Aorta (tissue), 5 donors: ENCODE results near the gene ZNF225. TPM values are rescaled to one million over a fixed set of nuclear protein-coding genes. Genes with fewer than 3 reads are reported as not detected.
A peak's percentile ranks its signal among the peaks of the same experiment; 100 is the strongest.

Experiments
- ATAC-seq: fragments of 200-7000 bp; cut with Tn5 transposase; one replicate; pipeline ENCODE4 v1.9.1; 2022; ENCODE audit warnings: moderate library complexity; ENCODE audit not compliant: low FRiP score
- DNase-seq, 2 donors: peaks; one replicate each; pipeline ENCODE4 v3.0.0-alpha.2; 2020
- H3K27ac ChIP-seq, 2 donors: one replicate each; pipeline ENCODE4 v1.5.1; 2013; ENCODE audit warnings: low read length in 2 of 2, mild to moderate bottlenecking in 2 of 2, moderate library complexity in 2 of 2, control low read depth in 1 of 2, inconsistent platforms in 1 of 2, low read depth in 1 of 2
- H3K27me3 ChIP-seq, 2 donors: one replicate each; pipeline ENCODE4 v1.6.1; 2013; ENCODE audit warnings: control low read depth in 1 of 2, low read length in 1 of 2, mild to moderate bottlenecking in 1 of 2, moderate library complexity in 1 of 2; ENCODE audit not compliant: insufficient read depth in 2 of 2, control insufficient read depth in 1 of 2
- H3K36me3 ChIP-seq, 2 donors: one replicate each; pipeline ENCODE4 v1.6.1; 2013; ENCODE audit warnings: control low read depth in 1 of 2, low read length in 1 of 2, mild to moderate bottlenecking in 1 of 2; ENCODE audit not compliant: insufficient read depth in 2 of 2, control insufficient read depth in 1 of 2
- H3K4me1 ChIP-seq, 2 donors: one replicate each; pipeline ENCODE4 v1.6.1; 2013; ENCODE audit warnings: low read length in 2 of 2, control low read depth in 1 of 2, mild to moderate bottlenecking in 1 of 2, moderate library complexity in 1 of 2; ENCODE audit not compliant: insufficient read depth in 2 of 2, control insufficient read depth in 1 of 2
- H3K4me3 ChIP-seq, 2 donors: one replicate each; pipeline ENCODE4 v1.5.1; 2013; ENCODE audit warnings: low read length in 2 of 2, control low read depth in 1 of 2, mild to moderate bottlenecking in 1 of 2
- H3K9me3 ChIP-seq: one replicate; pipeline ENCODE4 v1.6.1; 2013; ENCODE audit warnings: mild to moderate bottlenecking, low read length; ENCODE audit not compliant: control insufficient read depth
- WGBS, 2 donors: extraction: QIAGEN DNeasy Blood & Tissue Kit; methylation state at CpG; one replicate each; pipeline ENCODE4 v1.1.7; 2013; 5-methylcytosine and 5-hydroxymethylcytosine counted together
- intact Hi-C, 2 donors: fragments of 100-400 bp; cut with DNase I; formaldehyde crosslinking; loops; one replicate each; pipeline versions ENCODE4 v1.14.2 to v1.15.0; 2022
- long read RNA-seq, 2 donors: library from polyadenylated mRNA; unstranded; transcript quantifications; one replicate each; pipeline ENCODE4 v2.0.0, GENCODE V29; 2020 to 2021
- polyA plus RNA-seq, 2 donors: library from polyadenylated mRNA; stranded (reverse); fragments of 200-250 nt; gene quantifications; one replicate each; pipeline ENCODE4 v1.2.3, GENCODE V29; 2013
- total RNA-seq, 2 donors: library from RNA; stranded (reverse); fragmentation: NEBNext Ultra II Directional; extraction: Animal tissue kit (Norgen Biotek cat#: 25700); gene quantifications; one replicate each; pipeline ENCODE4 v1.2.1, GENCODE V29; 2021
- donor health status: healthy with polysubstance abuse.
- donor health status: Bipolar disorder and iron deficiency.
- donor health status: DM: no; HTN: no; CAD: no.
- donor health status: DM: no; HTN: no; CAD: no.
- donor health status: DM: yes; HTN: yes; CAD: no.

Gene ZNF225
- total RNA-seq (1 to 10 TPM; 4.5 to 8.8 TPM), polyA plus RNA-seq (1 to 10 TPM in 1 of 2 donors, under 1 TPM in 1; 0.50 to 2.6 TPM)
- long read RNA-seq, donor 1, full-length matches to known transcripts: 2 of 5 reads
- long read RNA-seq, donor 1, partial matches to known transcripts: 0 of 5 reads
- long read RNA-seq, donor 1, other reads (novel, unspliced or antisense): 3 of 5 reads
- long read RNA-seq, donor 2, full-length matches to known transcripts: 2 of 3 reads
- long read RNA-seq, donor 2, partial matches to known transcripts: 0 of 3 reads
- long read RNA-seq, donor 2, other reads (novel, unspliced or antisense): 1 of 3 reads

DNA sequence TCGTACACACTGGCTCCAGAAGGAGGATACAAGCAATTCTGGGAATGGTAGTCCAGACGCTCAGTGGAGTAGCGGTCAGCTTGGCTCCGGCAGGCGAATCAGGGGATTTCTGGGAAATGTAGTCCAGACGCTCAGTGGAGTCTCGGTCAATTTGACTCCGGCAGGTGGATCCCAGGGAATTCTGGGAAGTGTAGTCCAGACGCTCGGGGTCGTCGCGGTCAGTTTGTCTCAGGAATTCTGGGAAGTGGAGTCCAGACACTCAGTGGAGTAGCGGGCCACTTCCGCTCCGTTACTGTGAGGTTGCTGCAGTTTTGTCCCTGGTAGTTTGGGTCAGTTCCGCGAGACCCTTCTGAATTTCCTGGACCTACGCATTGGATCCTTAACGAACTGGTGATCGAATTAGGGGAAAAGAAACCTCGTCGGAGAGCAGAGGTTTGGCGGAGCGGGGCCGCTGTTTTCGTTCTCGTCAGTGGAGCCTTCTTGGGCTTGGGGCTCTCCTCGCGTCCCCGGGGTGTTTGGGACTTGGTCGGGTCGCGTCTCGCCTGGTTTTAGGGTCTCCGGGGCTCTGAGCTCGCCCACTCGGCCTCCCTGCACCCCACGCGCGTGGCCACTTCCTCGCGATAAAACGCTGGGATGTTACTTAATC, at the start of gene ZNF225:
Gene ZNF225 (plus strand): TSS at position 262 of the 646 bp plus-strand sequence. CDS start 2,429 bp downstream, outside the sequence.
- Histone ChIP-seq H3K36me3 (peaks cover 0 to 3% of the 10 kb centered on the region in 2 donors), H3K4me1 (no peaks in the 10 kb centered on the region), H3K27ac (peak within 1 kb of the TSS in 1 of 2 donors; percentile 88), H3K27me3 (no peaks in the 10 kb centered on the region), H3K4me3 (peak within 1 kb of the TSS; percentile 84 to 97), H3K9me3 (peaks cover 2% of the 10 kb centered on the region)
- peak; percentile 95 to 97 for DNase-seq
- intact Hi-C loops: loop anchor here (2.0 to 10.0 kb wide), 4 partner anchors 18 to 111 kb away; partner anchors contain the start of genes ZNF226 (in 2 of the 2), ZNF224 (in 1 of the 2) and ZNF230 (in 1 of the 2)
- 0% methylated on average over 44 of the region's 44 CpGs for WGBS, 2 donors
- peak; percentile 99 for ATAC-seq

DNA sequence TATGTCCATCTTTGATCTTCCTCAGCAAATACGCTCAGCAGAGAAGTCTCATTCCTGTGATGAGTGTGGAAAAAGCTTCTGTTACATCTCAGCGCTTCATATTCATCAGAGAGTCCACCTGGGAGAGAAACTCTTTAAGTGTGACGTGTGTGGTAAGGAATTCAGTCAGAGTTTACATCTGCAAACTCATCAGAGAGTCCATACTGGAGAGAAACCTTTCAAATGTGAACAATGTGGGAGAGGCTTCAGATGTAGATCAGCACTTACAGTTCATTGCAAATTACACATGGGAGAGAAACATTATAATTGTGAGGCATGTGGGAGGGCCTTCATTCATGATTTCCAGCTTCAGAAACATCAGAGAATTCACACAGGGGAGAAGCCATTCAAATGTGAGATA, 46.9 kb upstream of the ZNF225 start:
- Histone ChIP-seq H3K36me3 (peaks cover 23 to 25% of the 10 kb centered on the region in 2 donors), H3K27ac (no peak overlapping the region), H3K9me3 (peaks cover 26% of the 10 kb centered on the region), H3K4me1 (no peaks in the 10 kb centered on the region), H3K27me3 (no peaks in the 10 kb centered on the region), H3K4me3 (no peak overlapping the region)
- intact Hi-C loops: no loop called here
- DNase-seq (no peak), ATAC-seq (no peak)
- WGBS, 2 donors: 75 to 82% methylated on average over 3 of the region's 3 CpGs

DNA sequence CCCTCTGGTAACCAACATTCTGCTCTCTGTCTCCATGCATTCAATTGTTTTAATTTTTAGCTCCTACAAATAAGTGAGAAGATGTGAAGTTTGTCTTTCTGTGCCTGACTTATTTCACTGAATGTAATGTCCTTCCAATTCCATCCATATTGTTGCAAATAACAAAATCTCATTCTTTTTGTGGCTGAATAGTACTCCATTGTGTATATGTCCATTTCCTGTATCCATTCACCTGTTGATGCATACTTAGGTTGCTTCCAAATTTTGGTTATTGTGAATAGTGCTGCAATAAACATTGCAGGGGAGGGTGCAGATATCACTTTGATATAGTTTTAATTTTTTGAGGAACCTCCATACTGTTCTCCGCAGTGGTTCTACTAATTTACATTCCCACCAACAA, 43.8 kb upstream of the ZNF225 start:
- intact Hi-C loops: no loop called here
- WGBS, 2 donors: 91 to 96% methylated on average over 1 of the region's 1 CpG
- Histone ChIP-seq H3K4me3 (no peak overlapping the region), H3K9me3 (peaks cover 19% of the 10 kb centered on the region), H3K27ac (no peak overlapping the region), H3K36me3 (peaks cover 11 to 16% of the 10 kb centered on the region in 2 donors), H3K27me3 (no peaks in the 10 kb centered on the region), H3K4me1 (peaks cover 0 to 5% of the 10 kb centered on the region in 2 donors)
- no peak for DNase-seq
- no peak for ATAC-seq

DNA sequence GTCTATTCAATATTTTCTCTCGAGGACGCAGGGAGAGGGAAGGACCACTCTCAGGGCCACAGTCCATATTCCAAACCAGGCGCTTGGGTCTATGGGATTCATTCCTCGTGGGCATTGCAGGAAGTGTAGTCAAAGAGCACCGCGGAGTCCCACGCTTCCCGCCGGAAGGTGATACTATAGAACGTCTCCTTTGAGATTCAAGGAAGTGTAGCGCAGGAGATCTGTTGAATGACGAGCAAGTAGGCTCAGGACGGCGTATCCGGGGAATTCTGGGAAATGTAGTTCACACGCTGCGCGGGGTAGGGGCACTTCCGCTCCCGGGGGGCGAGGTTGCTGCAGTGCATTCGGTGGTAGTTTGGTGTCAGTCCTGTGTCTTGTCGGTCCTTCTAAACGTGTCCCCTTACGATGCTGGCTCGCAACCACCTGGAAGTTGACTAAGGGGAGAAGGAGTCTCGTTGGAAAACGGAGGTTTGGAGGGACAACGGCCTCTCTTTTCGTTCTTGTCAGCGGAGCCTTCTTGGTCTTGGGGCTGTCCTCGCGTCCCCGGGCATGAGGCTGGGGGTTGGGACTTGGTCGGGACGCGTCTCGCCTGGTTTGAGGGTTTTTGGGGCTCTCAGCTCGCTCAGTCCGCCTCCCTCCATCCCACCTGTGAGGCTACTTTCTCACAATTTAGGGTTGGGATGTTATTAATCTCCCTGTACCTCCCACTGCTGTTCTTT, 41.2 kb upstream of the ZNF225 start, which contains the start of gene ZNF284:
Gene ZNF284 (plus strand): TSS at position 336 of the 719 bp plus-strand sequence. CDS start 4,231 bp downstream, outside the sequence.
- ATAC-seq (peak; percentile 98), DNase-seq (peak; percentile 92 to 93)
- Histone ChIP-seq H3K9me3 (peaks cover 4% of the 10 kb centered on the region), H3K4me3 (peak within 1 kb of the TSS; percentile 42 to 95), H3K4me1 (peaks cover 0 to 5% of the 10 kb centered on the region in 2 donors), H3K27ac (peak within 1 kb of the TSS in 1 of 2 donors; percentile 56), H3K36me3 (peaks cover under 1 to 2% of the 10 kb centered on the region in 2 donors), H3K27me3 (no peaks in the 10 kb centered on the region)
- intact Hi-C loops: no loop called here
- WGBS, 2 donors: 0 to 1% methylated on average over 39 to 40 of the region's 40 CpGs

DNA sequence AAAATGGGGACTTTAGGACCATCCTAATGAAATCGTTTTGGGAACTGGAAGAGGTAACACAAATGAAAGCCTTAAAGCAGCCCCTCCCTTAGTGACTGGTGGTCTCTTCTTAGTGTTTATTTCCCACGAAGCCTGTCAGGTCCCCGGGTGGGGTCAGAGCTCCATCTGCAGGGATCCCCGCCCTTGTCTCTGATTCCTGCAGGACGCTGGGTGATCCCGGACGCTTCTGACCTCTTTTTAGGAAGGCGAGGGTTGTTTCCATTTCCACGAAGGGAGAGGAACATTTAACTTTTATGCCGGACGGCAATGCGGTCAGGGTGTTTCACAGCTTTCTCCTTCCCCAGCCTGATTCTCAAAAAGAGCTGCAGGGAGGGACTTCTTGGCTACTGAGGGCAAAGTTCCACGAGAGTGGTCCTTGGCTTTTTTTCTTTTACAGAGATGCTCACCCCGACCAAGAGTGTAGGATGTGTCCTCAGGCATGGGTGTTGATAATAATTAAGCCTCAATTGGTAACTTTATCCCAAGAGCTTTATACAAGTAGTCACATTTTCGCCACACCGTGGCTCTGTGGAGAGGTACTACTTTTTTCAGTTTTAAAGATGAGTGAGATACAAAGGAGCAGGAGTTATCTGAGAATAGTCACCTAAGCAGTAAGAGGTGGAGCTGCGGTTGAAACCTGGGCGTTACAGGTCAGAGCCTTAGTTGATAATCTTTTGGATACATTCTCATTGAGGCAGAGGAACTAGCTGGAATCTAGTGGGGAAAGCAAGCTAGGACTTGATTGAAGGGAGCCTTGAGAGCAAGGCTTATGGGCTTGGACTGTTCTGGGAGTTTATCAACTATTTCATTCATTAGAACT, 40.4 kb upstream of the ZNF225 start:
- DNase-seq (no peak), ATAC-seq (no peak)
- H3K27me3 ChIP-seq: no peaks in the 10 kb centered on the region
- peaks cover 0 to 5% of the 10 kb centered on the region in 2 donors for H3K4me1 ChIP-seq
- H3K27ac ChIP-seq: no peak overlapping the region
- intact Hi-C loops: no loop called here
- WGBS, 2 donors: 18 to 20% methylated on average over 18 of the region's 18 CpGs
- peak overlapping the region; percentile 42 to 95 for H3K4me3 ChIP-seq
- H3K36me3 ChIP-seq: no peaks in the 10 kb centered on the region
- no peaks in the 10 kb centered on the region for H3K9me3 ChIP-seq

DNA sequence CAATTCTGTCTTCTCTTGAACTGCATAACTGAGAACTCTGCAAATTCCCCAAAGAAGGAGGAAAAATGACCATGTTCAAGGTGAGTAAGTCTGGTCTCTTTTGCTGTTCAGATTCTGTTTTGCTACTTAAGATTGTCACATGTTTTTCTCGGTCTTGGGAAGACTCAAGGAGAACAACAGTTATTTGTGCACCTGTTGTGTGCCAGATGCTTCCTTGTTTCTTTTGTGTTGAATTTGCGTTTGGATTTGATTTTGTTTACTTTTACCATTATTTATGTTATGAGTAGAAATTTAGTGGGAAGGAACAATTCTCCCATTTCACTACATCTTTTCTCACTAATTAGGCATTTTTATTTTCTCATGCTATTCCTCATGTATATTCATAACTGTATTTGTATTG, 36.9 kb upstream of the ZNF225 start:
- Histone ChIP-seq H3K27ac (no peak overlapping the region), H3K4me3 (no peak overlapping the region), H3K36me3 (peaks cover 3 to 4% of the 10 kb centered on the region in 2 donors), H3K27me3 (no peaks in the 10 kb centered on the region), H3K9me3 (no peaks in the 10 kb centered on the region), H3K4me1 (peaks cover 0 to 5% of the 10 kb centered on the region in 2 donors)
- ATAC-seq (no peak), DNase-seq (no peak)
- intact Hi-C loops: no loop called here
- WGBS, 2 donors: 87 to 88% methylated on average over 2 of the region's 2 CpGs

DNA sequence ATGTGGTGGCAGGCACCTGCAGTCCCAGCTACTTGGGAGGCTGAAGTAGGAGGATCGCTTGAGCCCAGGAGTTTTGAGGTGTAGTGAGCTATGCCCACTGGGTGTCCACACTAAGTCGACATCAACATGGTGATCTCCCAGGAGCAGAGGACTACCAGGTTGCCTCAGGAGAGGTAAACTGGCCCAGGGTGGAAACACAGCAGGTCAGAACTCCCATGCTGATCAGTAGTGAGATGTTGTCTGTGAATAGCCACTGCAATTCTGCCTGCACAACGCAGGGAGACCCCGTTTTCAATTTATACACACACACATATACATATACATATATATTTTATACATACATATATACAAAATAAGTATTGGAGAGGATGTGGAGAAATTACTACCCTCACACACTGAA, 21.1 kb upstream of the ZNF225 start:
- Histone ChIP-seq H3K9me3 (no peaks in the 10 kb centered on the region), H3K27me3 (no peaks in the 10 kb centered on the region), H3K36me3 (no peaks in the 10 kb centered on the region), H3K27ac (no peak overlapping the region), H3K4me1 (no peaks in the 10 kb centered on the region), H3K4me3 (no peak overlapping the region)
- intact Hi-C loops: no loop called here
- WGBS, 2 donors: 65 to 66% methylated on average over 4 of the region's 4 CpGs
- no peak for ATAC-seq
- DNase-seq: no peak
